Measurements from ENCODE around the gene OR51G2.
"Not testable (repeated sequence)": the region's sequence is repeated elsewhere in the genome, so short reads cannot be mapped to it uniquely, and the experiment has no call there.

Gene OR51G2, protein sequence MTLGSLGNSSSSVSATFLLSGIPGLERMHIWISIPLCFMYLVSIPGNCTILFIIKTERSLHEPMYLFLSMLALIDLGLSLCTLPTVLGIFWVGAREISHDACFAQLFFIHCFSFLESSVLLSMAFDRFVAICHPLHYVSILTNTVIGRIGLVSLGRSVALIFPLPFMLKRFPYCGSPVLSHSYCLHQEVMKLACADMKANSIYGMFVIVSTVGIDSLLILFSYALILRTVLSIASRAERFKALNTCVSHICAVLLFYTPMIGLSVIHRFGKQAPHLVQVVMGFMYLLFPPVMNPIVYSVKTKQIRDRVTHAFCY

DNA sequence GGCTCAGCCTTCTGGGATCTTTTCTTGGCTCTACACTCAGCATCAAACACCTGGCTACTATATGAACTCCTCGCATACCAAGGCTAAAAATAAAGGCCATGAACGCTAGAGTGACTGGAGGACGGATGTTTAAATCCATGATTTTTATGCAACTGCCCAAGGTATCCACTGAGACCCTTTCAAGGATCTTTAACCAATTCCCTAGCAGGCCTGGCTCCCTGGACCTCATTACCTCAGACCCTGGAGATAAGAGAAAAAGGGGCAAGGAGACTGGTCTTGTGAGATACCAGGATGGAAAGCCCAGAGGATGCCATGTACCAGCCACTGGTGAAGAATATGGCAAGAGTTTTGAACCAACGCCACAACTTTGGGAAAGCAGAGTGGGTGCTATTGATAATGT lies at the start of gene OR51G2:
Gene OR51G2 (minus strand): TSS at position 101 of the 400 bp plus-strand sequence. CDS start 3,687 bp downstream, outside the sequence.
- H3K4me3 ChIP-seq (ENCODE audit: low read length) = no peak within 1 kb of the TSS

GRCh38 chr11:4962816-4963215 lies 43.7 kb upstream of the OR51G2 start:
- H3K27me3 ChIP-seq (ENCODE audit: control insufficient read depth, low read length) = no peaks in the 10 kb centered on the region

More for the DNA sequence above, at the start of gene OR51G2:
- Histone ChIP-seq H3K27ac (ENCODE audit: low read depth, low read length) (no peak within 1 kb of the TSS), H3F3A (ENCODE audit: control insufficient read depth, insufficient read depth) (no peaks in the 10 kb centered on the region), H3K79me2 (ENCODE audit: control insufficient read depth, low read length) (no peaks in the 10 kb centered on the region), H3K4me1 (ENCODE audit: control insufficient read depth, low read length) (no peaks in the 10 kb centered on the region), H3K27me3 (ENCODE audit: control insufficient read depth, low read length) (no peaks in the 10 kb centered on the region), H4K20me1 (ENCODE audit: control insufficient read depth, insufficient read depth, low read depth, low read length) (no peaks in the 10 kb centered on the region), H3K36me3 (ENCODE audit: control insufficient read depth, low read length) (no peaks in the 10 kb centered on the region), H3K4me2 (ENCODE audit: low read length) (no peak within 1 kb of the TSS), H3K9me3 (ENCODE audit: control insufficient read depth, insufficient read depth, low read length) (no peaks in the 10 kb centered on the region), H3K9me2 (replicated peaks; ENCODE audit: control insufficient read depth, low read length) (no peaks in the 10 kb centered on the region)
- no peak for TF ChIP-seq EZH2phosphoT487 (IDR thresholded peaks at IDR 0.05; ENCODE audit: borderline replicate concordance, low read length)

DNA sequence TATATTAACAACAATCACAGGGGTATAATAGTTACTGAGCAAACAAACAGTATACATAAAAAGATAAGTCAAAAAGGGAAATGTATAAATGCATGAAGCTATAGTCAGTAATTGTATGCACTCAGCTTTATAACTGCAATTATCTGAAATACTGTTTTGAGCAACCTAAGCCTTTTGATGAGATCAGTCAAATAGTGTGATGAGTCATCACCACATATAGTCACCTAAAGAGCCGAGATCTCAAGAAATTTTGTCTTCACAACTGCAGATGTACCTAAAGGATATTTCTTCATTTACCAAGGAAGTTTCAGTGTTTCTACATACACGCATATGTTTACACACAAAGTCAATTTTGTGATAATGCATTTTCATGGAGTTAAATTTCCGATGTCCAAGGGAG lies 41.7 kb upstream of the OR51G2 start:
- H3K9me2 ChIP-seq (replicated peaks; ENCODE audit: control insufficient read depth, low read length) = no peaks in the 10 kb centered on the region
- no peaks in the 10 kb centered on the region for H3K36me3 ChIP-seq (ENCODE audit: control insufficient read depth, low read length)
- no peaks in the 10 kb centered on the region for H3K79me2 ChIP-seq (ENCODE audit: control insufficient read depth, low read length)
- no peak overlapping the region for H3K4me3 ChIP-seq (ENCODE audit: low read length)
- TF ChIP-seq EZH2phosphoT487 (IDR thresholded peaks at IDR 0.05; ENCODE audit: borderline replicate concordance, low read length) (no peak), CTCF (IDR thresholded peaks at IDR 0.05; ENCODE audit: low read depth, low read length, poor library complexity, severe bottlenecking) (no peak)
- H3K9me3 ChIP-seq (ENCODE audit: control insufficient read depth, insufficient read depth, low read length) = no peaks in the 10 kb centered on the region
- H3K27me3 ChIP-seq (ENCODE audit: control insufficient read depth, low read length) = no peaks in the 10 kb centered on the region
- H3K4me2 ChIP-seq (ENCODE audit: low read length) = no peak overlapping the region
- H3K27ac ChIP-seq (ENCODE audit: low read depth, low read length) = no peak overlapping the region
- no peaks in the 10 kb centered on the region for H3F3A ChIP-seq (ENCODE audit: control insufficient read depth, insufficient read depth)
- no peaks in the 10 kb centered on the region for H3K4me1 ChIP-seq (ENCODE audit: control insufficient read depth, low read length)
- no peaks in the 10 kb centered on the region for H4K20me1 ChIP-seq (ENCODE audit: control insufficient read depth, insufficient read depth, low read depth, low read length)

More at GRCh38 chr11:4962816-4963215, 43.7 kb upstream of the OR51G2 start:
- Histone ChIP-seq H3K27ac (ENCODE audit: low read depth, low read length) (no peak overlapping the region), H3K36me3 (ENCODE audit: control insufficient read depth, low read length) (no peaks in the 10 kb centered on the region), H3F3A (ENCODE audit: control insufficient read depth, insufficient read depth) (no peaks in the 10 kb centered on the region), H3K4me3 (ENCODE audit: low read length) (no peak overlapping the region), H4K20me1 (ENCODE audit: control insufficient read depth, insufficient read depth, low read depth, low read length) (no peaks in the 10 kb centered on the region), H3K9me2 (replicated peaks; ENCODE audit: control insufficient read depth, low read length) (no peaks in the 10 kb centered on the region), H3K4me2 (ENCODE audit: low read length) (no peak overlapping the region), H3K9me3 (ENCODE audit: control insufficient read depth, insufficient read depth, low read length) (no peaks in the 10 kb centered on the region), H3K4me1 (ENCODE audit: control insufficient read depth, low read length) (no peaks in the 10 kb centered on the region), H3K79me2 (ENCODE audit: control insufficient read depth, low read length) (no peaks in the 10 kb centered on the region)
- TF ChIP-seq CTCF (IDR thresholded peaks at IDR 0.05; ENCODE audit: low read depth, low read length, poor library complexity, severe bottlenecking) (no peak), EZH2phosphoT487 (IDR thresholded peaks at IDR 0.05; ENCODE audit: borderline replicate concordance, low read length) (no peak)

- no peaks in the 10 kb centered on the region for H4K20me1 ChIP-seq (ENCODE audit: control insufficient read depth, insufficient read depth, low read depth, low read length)
- no peak overlapping the region for H3K27ac ChIP-seq (ENCODE audit: low read depth, low read length)
- no peaks in the 10 kb centered on the region for H3K36me3 ChIP-seq (ENCODE audit: control insufficient read depth, low read length)
- no peaks in the 10 kb centered on the region for H3K9me2 ChIP-seq (replicated peaks; ENCODE audit: control insufficient read depth, low read length)
- no peak overlapping the region for H3K4me2 ChIP-seq (ENCODE audit: low read length)
- no peak for TF ChIP-seq EZH2phosphoT487 (IDR thresholded peaks at IDR 0.05; ENCODE audit: borderline replicate concordance, low read length)
- no peak for TF ChIP-seq CTCF (IDR thresholded peaks at IDR 0.05; ENCODE audit: low read depth, low read length, poor library complexity, severe bottlenecking)
- H3F3A ChIP-seq (ENCODE audit: control insufficient read depth, insufficient read depth) = no peaks in the 10 kb centered on the region
- H3K27me3 ChIP-seq (ENCODE audit: control insufficient read depth, low read length) = no peaks in the 10 kb centered on the region
- H3K4me3 ChIP-seq (ENCODE audit: low read length) = no peak overlapping the region
- H3K9me3 ChIP-seq (ENCODE audit: control insufficient read depth, insufficient read depth, low read length) = no peaks in the 10 kb centered on the region
- H3K79me2 ChIP-seq (ENCODE audit: control insufficient read depth, low read length) = no peaks in the 10 kb centered on the region
- H3K4me1 ChIP-seq (ENCODE audit: control insufficient read depth, low read length) = no peaks in the 10 kb centered on the region
Observed at GRCh38 chr11:4957396-4957795, 38.2 kb upstream of the OR51G2 start.

DNA sequence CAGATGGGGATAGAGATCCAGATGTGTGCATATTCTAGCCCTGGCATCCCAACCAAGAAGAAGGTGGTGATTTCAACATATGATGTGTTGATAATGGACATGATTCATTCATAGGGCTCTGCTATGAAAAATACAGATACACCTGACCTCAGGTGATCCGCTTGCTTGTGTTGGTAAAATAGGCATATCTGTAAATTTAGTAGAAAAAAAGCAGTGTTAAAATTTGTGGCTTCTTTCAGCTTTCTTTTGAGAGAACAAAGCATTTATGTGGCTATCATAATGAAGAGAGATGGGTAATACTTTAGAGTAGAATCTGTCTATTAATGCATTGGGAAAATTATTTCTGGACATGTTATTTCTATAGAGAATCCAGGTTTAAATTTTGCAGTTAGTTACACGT lies 36.5 kb upstream of the OR51G2 start, which contains the start of gene OR51A2:
Gene OR51A2 (minus strand): TSS at position 101 of the 400 bp plus-strand sequence. CDS start 0 bp downstream, at position 101.
- not testable (repeated sequence) for H3K27me3 ChIP-seq (ENCODE audit: control insufficient read depth, low read length); H3K27ac ChIP-seq (ENCODE audit: low read depth, low read length); H3F3A ChIP-seq (ENCODE audit: control insufficient read depth, insufficient read depth); H4K20me1 ChIP-seq (ENCODE audit: control insufficient read depth, insufficient read depth, low read depth, low read length); H3K36me3 ChIP-seq (ENCODE audit: control insufficient read depth, low read length); H3K79me2 ChIP-seq (ENCODE audit: control insufficient read depth, low read length); H3K9me3 ChIP-seq (ENCODE audit: control insufficient read depth, insufficient read depth, low read length); H3K4me3 ChIP-seq (ENCODE audit: low read length); H3K4me2 ChIP-seq (ENCODE audit: low read length); H3K9me2 ChIP-seq (replicated peaks; ENCODE audit: control insufficient read depth, low read length); H3K4me1 ChIP-seq (ENCODE audit: control insufficient read depth, low read length)

All from DOHH2 (cell line).